ENCODE measurements around the gene TTC39A.

Gene TTC39A

DNA sequence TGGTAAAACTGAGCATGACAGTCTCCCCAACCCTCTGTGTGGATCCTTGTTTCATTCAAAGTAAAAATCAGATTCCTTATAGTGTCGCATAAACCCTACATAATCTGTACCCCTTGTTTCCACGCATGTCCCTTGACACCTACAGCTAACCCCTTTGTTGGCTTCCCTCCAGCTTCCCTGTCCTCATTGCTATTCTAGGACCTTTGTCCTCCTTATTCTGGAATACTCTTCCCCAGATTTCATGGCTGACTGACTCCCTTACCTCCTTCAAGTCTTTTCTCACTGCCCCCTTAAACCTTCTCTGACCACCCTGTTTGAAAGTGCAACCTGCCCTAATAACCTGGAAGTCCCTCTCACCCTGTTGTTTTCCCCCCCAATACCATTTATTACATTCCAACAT, 90.3 kb downstream of the TTC39A start:
- Histone ChIP-seq H3K4me1 (ENCODE audit: control insufficient read depth, insufficient read depth, low read length) (peaks cover 37% of the 10 kb centered on the region), H3K9ac (ENCODE audit: low read depth, low read length) (no peak overlapping the region), H3K27me3 (ENCODE audit: control insufficient read depth, insufficient read depth, low read length) (peaks cover 4% of the 10 kb centered on the region; the same call in 1 of the 2 replicates), H3K9me3 (ENCODE audit: control insufficient read depth, insufficient read depth, low read length) (no peaks in the 10 kb centered on the region), H3K27ac (ENCODE audit: low read depth, low read length) (no peak overlapping the region), H3K36me3 (ENCODE audit: control insufficient read depth, insufficient read depth, low read length) (no peaks in the 10 kb centered on the region; the same call in 1 of the 2 replicates), H3K4me3 (ENCODE audit: low read depth, low read length) (no peak overlapping the region)

DNA sequence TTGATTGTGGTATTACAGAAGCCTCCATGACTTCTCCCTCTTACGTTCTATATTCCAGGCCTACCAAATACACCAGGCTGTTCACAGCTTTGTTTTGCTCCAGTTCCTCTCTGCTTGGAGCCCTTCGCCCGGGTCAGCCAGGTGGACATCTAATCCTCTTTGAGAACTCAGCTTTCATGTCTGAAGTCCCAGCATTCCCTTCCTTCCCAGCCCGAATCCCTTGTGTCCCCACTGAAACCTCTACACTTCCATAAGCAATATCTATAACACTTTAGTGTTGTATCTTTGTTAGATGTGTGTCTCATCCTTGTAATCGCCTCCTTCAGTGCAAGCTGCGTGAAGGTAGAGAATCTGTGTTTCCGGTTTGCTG, 92.3 kb downstream of the TTC39A start:
- Histone ChIP-seq H3K4me1 (ENCODE audit: control insufficient read depth, insufficient read depth, low read length) (peaks cover 37% of the 10 kb centered on the region), H3K4me3 (ENCODE audit: low read depth, low read length) (peak overlapping the region; percentile 99), H3K36me3 (ENCODE audit: control insufficient read depth, insufficient read depth, low read length) (no peaks in the 10 kb centered on the region; the same call in 1 of the 2 replicates), H3K9ac (ENCODE audit: low read depth, low read length) (0 out of 2 replicates have a peak overlapping the region, but pooled peaks have one; percentile 5), H3K27me3 (ENCODE audit: control insufficient read depth, insufficient read depth, low read length) (peaks cover 8% of the 10 kb centered on the region; the same call in 1 of the 2 replicates), H3K27ac (ENCODE audit: low read depth, low read length) (peak overlapping the region; percentile 50), H3K9me3 (ENCODE audit: control insufficient read depth, insufficient read depth, low read length) (no peaks in the 10 kb centered on the region)

DNA sequence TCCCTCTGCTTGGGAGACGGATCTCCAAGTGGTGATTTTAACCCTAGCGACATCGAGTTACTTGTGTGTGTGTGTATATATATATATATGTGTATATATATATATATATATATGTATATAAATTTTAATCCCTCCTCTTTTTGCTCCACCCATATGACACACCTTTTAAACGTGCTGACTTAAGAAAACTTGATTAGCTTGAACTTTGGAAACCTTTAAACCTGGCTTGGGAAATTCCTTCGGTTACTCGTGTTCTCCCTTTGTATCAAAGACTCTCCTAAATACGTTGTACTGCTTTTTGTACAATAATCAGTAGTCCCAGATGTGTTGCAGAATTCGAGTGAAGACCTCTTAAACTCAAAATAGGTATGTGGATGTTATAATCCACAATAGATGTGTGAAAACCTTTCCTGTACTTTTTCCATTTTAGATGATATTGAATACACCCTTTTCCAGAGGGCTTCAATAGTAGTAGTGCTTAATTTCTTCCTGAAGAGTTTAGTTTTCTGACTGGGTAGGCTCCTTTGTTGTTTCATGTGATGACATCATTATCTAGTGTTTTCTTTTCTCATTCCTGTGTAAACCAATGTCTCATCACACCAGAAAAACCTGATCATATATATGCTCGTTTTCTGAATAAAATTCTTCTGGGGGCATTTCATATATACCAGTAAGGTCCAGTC, 92.9 kb downstream of the TTC39A start:
- Histone ChIP-seq H3K9me3 (ENCODE audit: control insufficient read depth, insufficient read depth, low read length) (no peaks in the 10 kb centered on the region), H3K27ac (ENCODE audit: low read depth, low read length) (peak overlapping the region; percentile 81), H3K27me3 (ENCODE audit: control insufficient read depth, insufficient read depth, low read length) (peaks cover 8% of the 10 kb centered on the region; the same call in 1 of the 2 replicates), H3K4me3 (ENCODE audit: low read depth, low read length) (peak overlapping the region; percentile 99), H3K4me1 (ENCODE audit: control insufficient read depth, insufficient read depth, low read length) (peaks cover 36% of the 10 kb centered on the region), H3K9ac (ENCODE audit: low read depth, low read length) (peak overlapping the region; percentile 81; the same call in 1 of the 2 replicates), H3K36me3 (ENCODE audit: control insufficient read depth, insufficient read depth, low read length) (no peaks in the 10 kb centered on the region)

Data from HUES48 (cell line).